Neural crest cell (in vitro differentiated cells): ENCODE measurements around the gene PPP1R16B. TPM values are rescaled to one million over a fixed set of nuclear protein-coding genes. Genes with fewer than 3 reads are reported as not detected.

ENCODE experiments used
- DNase-seq: peaks from one replicate; pipeline ENCODE4 v3.0.0; 2021; ENCODE audit warnings: low read depth, mixed read lengths, low spot score
- H3K27ac Mint-ChIP-seq: one replicate; pipeline ENCODE4 v1.8.0; 2021; ENCODE audit warnings: mild to moderate bottlenecking, mixed read lengths; ENCODE audit not compliant: unreplicated experiment
- H3K27me3 Mint-ChIP-seq: 2 replicates; pipeline ENCODE4 v1.8.0; 2021; ENCODE audit warnings: low read depth, mild to moderate bottlenecking, mixed read lengths
- H3K36me3 Mint-ChIP-seq: 2 replicates; pipeline ENCODE4 v1.8.0; 2021; ENCODE audit warnings: low read depth, mild to moderate bottlenecking, mixed read lengths
- H3K4me1 Mint-ChIP-seq: 2 replicates; pipeline ENCODE4 v1.8.0; 2021; ENCODE audit warnings: mixed read lengths
- H3K4me3 Mint-ChIP-seq: one replicate; pipeline ENCODE4 v1.8.0; 2021; ENCODE audit warnings: mild to moderate bottlenecking, mixed read lengths
- H3K9me3 Mint-ChIP-seq: 2 replicates; pipeline ENCODE4 v1.8.0; 2021; ENCODE audit warnings: mixed read lengths
- total RNA-seq: library from RNA; stranded (reverse); gene quantifications from 2 replicates; pipeline ENCODE4 v1.2.1, GENCODE V29; 2021
- TF ChIP-seq, protein P1 (sequence below): fragments of 200-600 bp; sonication (generic); conservative IDR thresholded peaks from 2 replicates; pipeline ENCODE4 v1.5.0; 2021; ENCODE audit warnings: antibody characterized with exemption, mild to moderate bottlenecking

The PPP1R16B gene
- total RNA-seq, 1 donor from 2014 or later, result 0.30 TPM

DNA sequence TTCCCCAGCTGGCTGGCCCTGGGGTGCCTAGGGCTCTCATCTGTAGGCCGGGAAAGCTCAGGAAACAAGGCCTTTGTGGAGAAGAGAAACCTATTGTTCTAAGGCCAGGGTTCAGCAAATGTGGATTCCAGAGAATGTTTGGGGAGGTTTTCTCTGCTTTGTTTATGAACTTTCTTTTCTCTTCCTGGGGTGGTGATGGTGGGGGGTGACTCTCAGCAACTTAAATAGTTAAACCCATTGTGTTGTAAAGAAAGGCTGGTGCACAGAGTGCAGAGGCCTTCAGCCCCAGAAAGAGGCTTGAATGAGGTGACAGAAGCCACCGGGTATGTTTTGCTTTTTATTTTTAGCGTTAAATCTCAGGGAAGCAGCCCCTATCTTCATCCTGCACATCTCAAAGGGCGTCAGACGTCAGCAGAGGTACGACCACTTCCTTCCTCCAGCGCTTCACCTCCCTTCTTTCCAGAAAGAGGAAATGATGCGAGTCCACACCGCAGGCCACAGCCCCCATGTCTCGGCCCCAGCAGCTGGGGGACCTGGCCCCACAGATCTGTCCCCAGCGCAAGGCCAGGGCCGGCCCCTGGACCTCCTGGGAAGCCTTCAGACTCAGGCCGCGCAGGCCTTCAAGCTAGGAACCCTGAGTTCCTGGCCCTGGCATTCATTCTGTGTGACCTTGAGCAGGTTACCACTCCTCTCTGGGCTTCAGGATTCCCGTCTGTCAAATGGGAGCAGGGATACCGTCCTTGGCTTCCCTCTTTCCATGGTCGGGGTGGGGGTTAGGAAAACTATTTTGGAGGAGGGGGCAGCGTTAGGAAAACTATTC, 605 bp upstream of the PPP1R16B start:
- peak overlapping the region; percentile 87 for H3K4me3 Mint-ChIP-seq
- H3K4me1 Mint-ChIP-seq, result peaks cover 27% of the 10 kb centered on the region
- peaks cover 42% of the 10 kb centered on the region for H3K27me3 Mint-ChIP-seq
- H3K9me3 Mint-ChIP-seq, result no peaks in the 10 kb centered on the region
- H3K27ac Mint-ChIP-seq, result peak overlapping the region; percentile 70
- TF ChIP-seq, protein P1, sequence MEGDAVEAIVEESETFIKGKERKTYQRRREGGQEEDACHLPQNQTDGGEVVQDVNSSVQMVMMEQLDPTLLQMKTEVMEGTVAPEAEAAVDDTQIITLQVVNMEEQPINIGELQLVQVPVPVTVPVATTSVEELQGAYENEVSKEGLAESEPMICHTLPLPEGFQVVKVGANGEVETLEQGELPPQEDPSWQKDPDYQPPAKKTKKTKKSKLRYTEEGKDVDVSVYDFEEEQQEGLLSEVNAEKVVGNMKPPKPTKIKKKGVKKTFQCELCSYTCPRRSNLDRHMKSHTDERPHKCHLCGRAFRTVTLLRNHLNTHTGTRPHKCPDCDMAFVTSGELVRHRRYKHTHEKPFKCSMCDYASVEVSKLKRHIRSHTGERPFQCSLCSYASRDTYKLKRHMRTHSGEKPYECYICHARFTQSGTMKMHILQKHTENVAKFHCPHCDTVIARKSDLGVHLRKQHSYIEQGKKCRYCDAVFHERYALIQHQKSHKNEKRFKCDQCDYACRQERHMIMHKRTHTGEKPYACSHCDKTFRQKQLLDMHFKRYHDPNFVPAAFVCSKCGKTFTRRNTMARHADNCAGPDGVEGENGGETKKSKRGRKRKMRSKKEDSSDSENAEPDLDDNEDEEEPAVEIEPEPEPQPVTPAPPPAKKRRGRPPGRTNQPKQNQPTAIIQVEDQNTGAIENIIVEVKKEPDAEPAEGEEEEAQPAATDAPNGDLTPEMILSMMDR, result no peak
- DNase-seq, result no peak
- H3K36me3 Mint-ChIP-seq, result no peaks in the 10 kb centered on the region

DNA sequence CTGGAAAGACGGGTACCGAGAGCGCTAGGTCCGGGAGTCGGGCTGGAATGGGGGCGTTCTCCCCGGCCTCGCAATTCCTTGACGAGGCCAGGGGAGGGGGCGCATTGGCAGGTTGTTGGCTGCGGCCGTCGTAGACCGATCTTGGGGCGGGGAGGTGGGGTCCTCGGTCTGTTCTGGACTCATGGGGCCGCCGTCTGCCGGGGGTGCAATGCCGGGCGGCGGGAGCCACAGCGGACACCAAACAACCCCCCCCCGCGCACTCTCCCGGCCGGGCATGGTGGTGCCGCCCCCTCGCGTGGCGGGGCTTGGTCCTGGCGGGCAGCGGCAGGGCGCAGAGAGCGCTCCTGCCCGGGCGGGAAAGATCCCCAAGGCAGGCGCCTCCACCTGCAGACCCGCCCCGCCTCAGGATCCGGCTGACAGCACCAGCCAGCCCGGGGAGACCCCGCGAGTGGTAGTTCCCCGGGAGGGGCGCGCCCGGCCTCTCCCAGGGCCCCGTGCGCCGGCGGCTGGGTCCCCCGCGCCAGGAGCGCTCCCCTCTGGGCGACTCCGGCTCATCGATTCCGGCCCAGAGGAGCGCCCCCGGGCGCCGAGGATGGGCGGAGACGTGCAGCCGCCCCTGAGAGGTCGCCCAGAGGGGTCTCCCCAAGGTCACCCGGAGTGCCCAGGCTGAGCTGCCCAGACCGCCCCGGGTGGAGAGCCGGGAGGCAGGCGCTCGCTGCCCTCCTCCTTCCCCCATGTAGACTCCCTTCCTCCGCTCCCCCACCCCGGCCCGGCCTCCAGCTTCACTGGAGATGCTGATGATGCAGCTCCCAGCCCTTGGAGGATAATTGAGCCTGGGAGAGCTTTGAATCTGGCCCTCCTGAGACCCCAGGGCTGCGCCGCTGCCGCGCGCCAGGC, 709 bp downstream of the PPP1R16B start:
- peak overlapping the region; percentile 87 for H3K4me3 Mint-ChIP-seq
- H3K27ac Mint-ChIP-seq, result no peak overlapping the region
- H3K36me3 Mint-ChIP-seq, result no peaks in the 10 kb centered on the region
- DNase-seq, result peak; percentile 23
- TF ChIP-seq, protein P1, result no peak
- H3K4me1 Mint-ChIP-seq, result peaks cover 27% of the 10 kb centered on the region
- peaks cover 47% of the 10 kb centered on the region for H3K27me3 Mint-ChIP-seq
- H3K9me3 Mint-ChIP-seq, result no peaks in the 10 kb centered on the region

DNA sequence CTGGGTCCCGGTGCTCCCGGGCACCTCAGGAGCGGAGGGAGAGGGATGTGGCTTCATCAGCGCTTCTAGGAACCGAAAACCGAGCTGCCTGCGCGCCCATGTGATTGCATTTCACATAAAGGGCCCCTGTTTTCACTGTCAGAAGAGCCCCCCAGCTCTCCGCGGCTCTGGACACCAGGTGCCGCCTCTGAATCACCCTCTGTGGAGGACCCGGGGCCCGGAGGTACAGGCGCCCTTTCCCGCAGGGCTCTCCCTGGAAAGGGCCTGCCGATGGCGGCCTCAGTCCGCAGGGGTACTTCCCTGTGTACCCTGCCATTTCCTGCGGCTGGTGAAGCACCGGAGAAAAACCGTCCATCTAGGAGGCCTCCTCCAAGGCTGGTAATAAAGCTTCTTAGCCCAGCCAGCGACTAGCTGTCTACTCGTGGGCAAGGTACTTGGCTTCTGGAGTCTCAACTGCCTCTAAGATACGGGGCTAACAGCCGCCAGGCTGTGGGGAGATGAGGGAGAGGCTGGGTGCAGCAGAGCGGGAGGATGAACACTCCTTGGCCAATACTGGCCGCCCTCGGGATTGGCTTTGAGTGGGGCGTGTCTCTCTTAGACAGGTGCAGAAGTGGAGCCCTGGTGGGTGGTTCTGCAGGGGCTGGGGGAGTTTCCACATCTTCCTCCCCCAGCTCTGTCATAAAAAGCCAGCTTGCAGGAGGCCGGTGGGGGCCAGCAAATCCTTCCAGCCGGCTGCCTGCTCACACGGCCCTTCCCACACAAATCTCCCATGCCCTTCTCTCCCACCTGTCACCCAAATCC, 1.6 kb downstream of the PPP1R16B start:
- TF ChIP-seq, protein P1, result no peak
- H3K27ac Mint-ChIP-seq, result no peak overlapping the region
- H3K27me3 Mint-ChIP-seq, result peaks cover 47% of the 10 kb centered on the region

DNA sequence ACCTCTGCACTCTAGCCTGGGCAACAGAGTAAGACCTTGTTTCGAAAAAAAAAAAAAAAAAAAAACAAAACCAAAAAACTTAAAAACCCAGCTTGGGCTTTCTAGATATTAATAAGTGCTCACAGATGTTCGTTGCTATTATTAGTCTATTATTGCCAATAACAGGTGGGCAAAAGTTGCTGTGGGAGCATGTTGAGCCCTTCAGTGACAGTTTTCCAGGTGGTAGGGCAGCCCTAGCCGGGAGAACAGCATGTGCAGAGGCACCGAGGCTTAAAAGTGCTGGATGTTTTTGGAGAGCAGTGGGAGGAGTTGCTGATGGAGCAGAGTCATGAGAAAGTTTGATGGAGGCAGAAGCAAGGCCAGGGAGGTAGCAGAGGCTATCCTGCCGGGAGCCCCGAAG, 4.4 kb downstream of the PPP1R16B start:
- H3K36me3 Mint-ChIP-seq, result no peaks in the 10 kb centered on the region
- peaks cover 12% of the 10 kb centered on the region for H3K4me1 Mint-ChIP-seq
- H3K27me3 Mint-ChIP-seq, result peaks cover 44% of the 10 kb centered on the region
- peak overlapping the region; percentile 75 for H3K27ac Mint-ChIP-seq
- no peak overlapping the region for H3K4me3 Mint-ChIP-seq
- TF ChIP-seq, protein P1, result no peak
- H3K9me3 Mint-ChIP-seq, result no peaks in the 10 kb centered on the region
- no peak for DNase-seq

More for the DNA sequence above, 1.6 kb downstream of the PPP1R16B start:
- Mint-ChIP-seq H3K9me3 (no peaks in the 10 kb centered on the region), H3K4me1 (peaks cover 27% of the 10 kb centered on the region), H3K36me3 (no peaks in the 10 kb centered on the region), H3K4me3 (peak overlapping the region; percentile 79)
- DNase-seq, result no peak

DNA sequence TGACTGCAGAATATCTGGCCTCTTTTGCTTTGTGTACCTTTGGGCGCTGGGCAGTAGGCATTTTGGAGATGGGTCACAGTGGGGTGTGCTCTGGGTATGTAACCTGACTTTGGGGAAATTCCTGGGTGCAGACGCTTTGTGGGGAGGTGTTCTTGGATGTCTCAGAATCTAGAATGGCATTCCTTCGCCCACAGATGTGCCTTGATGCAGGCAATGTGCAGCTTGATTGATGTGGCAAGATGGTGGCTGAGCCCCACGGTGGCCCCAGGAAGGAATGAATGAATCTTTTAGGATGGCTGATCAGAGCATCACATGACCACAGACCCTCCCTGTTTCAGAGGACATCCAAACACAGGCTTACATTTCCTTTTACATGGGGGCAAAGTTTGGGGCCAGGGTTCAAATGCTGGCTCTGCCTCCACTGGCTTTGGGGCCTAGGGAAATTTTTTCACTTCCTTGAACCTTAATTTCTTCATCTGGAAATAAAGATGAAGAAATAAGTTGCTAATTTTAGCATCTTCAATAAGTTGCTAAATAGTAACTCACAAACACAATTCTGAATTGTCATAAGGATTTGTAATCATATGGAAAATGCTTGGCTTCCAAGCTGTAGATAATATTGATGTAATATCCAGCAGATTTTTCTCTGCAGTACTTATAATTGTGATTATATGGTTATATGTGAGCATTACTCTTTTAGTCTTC, 5.6 kb downstream of the PPP1R16B start:
- Mint-ChIP-seq H3K4me3 (no peak overlapping the region), H3K36me3 (no peaks in the 10 kb centered on the region), H3K27me3 (peaks cover 46% of the 10 kb centered on the region), H3K4me1 (peaks cover 9% of the 10 kb centered on the region), H3K9me3 (no peaks in the 10 kb centered on the region), H3K27ac (no peak overlapping the region)
- TF ChIP-seq, protein P1, result no peak
- no peak for DNase-seq
